ENCODE measurements around the gene PPIA. TPM values are rescaled to one million over a fixed set of nuclear protein-coding genes. Genes with fewer than 3 reads are reported as not detected.

The PPIA gene
- total RNA-seq, 1 experiment from 2014 or later: 2,836 TPM

GRCh38 chr7:44849885-44850544 lies 53.5 kb downstream of the PPIA start:
- H4K20me1 ChIP-seq (ENCODE audit: insufficient read depth): peaks cover 7% of the 10 kb centered on the region; the same call in 1 of the 2 replicates
- no peaks in the 10 kb centered on the region for H3K36me3 ChIP-seq (ENCODE audit: control insufficient read depth in 1 of 2, insufficient read depth in 2 of 2, low read length in 2 of 2)
- RAD21 ChIA-PET (ENCODE audit: low non-redundant PET in 1 of 2, low total read pairs in 2 of 2, uncharacterized antibody in 2 of 2, unreplicated experiment in 2 of 2): no interaction called here
- no peak overlapping the region for H3K4me3 ChIP-seq (replicated peaks in 1 of 2; ENCODE audit: low read depth in 1 of 2, low read length in 2 of 2)
- POLR2A ChIA-PET: no interaction called here
- H3K9me2 ChIP-seq (ENCODE audit: insufficient read depth): no peaks in the 10 kb centered on the region
- BruUV-seq (replicated peaks): no TSS peak
- H3K9me3 ChIP-seq (ENCODE audit: control insufficient read depth in 1 of 2, insufficient read depth in 1 of 2, low read depth in 1 of 2, low read length in 2 of 2): no peaks in the 10 kb centered on the region
- intact Hi-C loops (cut with micrococcal nuclease): loop anchor here (5.0 kb wide), 1 partner anchor 53 kb away; the partner anchor contains the start of gene PPIA
- H3K4me2 ChIP-seq (ENCODE audit: low read length): no peak overlapping the region
- DNase-seq (ENCODE audit: low read depth, low spot score) (no peak), ATAC-seq (no peak)
- no peak overlapping the region for H3K27ac ChIP-seq (ENCODE audit: low read depth, low read length)
- peaks cover 26% of the 10 kb centered on the region for H3K79me2 ChIP-seq (ENCODE audit: insufficient read depth, low read length)
- no peaks in the 10 kb centered on the region for H3K27me3 ChIP-seq (ENCODE audit: insufficient read depth, low read length)
- CTCF ChIA-PET: no interaction called here
- H2AFZ ChIP-seq (ENCODE audit: low read depth, low read length, poor library complexity, severe bottlenecking): no peak overlapping the region
- no peak for TF ChIP-seq SIN3A (IDR thresholded peaks at IDR 0.05; ENCODE audit: low read depth)
- no peak for TF ChIP-seq SRF (IDR thresholded peaks at IDR 0.05; ENCODE audit: low read depth)
- no peak for TF ChIP-seq JUND (IDR thresholded peaks at IDR 0.05)
- no peak for TF ChIP-seq ELF1 (IDR thresholded peaks at IDR 0.05; ENCODE audit: borderline replicate concordance, low read depth)
- no peak for TF ChIP-seq FOSL1 (IDR thresholded peaks at IDR 0.05; ENCODE audit: low read depth)
- TF ChIP-seq, protein P1, sequence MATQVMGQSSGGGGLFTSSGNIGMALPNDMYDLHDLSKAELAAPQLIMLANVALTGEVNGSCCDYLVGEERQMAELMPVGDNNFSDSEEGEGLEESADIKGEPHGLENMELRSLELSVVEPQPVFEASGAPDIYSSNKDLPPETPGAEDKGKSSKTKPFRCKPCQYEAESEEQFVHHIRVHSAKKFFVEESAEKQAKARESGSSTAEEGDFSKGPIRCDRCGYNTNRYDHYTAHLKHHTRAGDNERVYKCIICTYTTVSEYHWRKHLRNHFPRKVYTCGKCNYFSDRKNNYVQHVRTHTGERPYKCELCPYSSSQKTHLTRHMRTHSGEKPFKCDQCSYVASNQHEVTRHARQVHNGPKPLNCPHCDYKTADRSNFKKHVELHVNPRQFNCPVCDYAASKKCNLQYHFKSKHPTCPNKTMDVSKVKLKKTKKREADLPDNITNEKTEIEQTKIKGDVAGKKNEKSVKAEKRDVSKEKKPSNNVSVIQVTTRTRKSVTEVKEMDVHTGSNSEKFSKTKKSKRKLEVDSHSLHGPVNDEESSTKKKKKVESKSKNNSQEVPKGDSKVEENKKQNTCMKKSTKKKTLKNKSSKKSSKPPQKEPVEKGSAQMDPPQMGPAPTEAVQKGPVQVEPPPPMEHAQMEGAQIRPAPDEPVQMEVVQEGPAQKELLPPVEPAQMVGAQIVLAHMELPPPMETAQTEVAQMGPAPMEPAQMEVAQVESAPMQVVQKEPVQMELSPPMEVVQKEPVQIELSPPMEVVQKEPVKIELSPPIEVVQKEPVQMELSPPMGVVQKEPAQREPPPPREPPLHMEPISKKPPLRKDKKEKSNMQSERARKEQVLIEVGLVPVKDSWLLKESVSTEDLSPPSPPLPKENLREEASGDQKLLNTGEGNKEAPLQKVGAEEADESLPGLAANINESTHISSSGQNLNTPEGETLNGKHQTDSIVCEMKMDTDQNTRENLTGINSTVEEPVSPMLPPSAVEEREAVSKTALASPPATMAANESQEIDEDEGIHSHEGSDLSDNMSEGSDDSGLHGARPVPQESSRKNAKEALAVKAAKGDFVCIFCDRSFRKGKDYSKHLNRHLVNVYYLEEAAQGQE (IDR thresholded peaks at IDR 0.05; ENCODE audit: low read depth): no peak
- TF ChIP-seq, protein P2, sequence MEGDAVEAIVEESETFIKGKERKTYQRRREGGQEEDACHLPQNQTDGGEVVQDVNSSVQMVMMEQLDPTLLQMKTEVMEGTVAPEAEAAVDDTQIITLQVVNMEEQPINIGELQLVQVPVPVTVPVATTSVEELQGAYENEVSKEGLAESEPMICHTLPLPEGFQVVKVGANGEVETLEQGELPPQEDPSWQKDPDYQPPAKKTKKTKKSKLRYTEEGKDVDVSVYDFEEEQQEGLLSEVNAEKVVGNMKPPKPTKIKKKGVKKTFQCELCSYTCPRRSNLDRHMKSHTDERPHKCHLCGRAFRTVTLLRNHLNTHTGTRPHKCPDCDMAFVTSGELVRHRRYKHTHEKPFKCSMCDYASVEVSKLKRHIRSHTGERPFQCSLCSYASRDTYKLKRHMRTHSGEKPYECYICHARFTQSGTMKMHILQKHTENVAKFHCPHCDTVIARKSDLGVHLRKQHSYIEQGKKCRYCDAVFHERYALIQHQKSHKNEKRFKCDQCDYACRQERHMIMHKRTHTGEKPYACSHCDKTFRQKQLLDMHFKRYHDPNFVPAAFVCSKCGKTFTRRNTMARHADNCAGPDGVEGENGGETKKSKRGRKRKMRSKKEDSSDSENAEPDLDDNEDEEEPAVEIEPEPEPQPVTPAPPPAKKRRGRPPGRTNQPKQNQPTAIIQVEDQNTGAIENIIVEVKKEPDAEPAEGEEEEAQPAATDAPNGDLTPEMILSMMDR (IDR thresholded peaks at IDR 0.05 in 2 of 3, conservative IDR thresholded peaks at IDR 0.05 in 1 of 3; ENCODE audit: borderline replicate concordance in 1 of 3, insufficient read depth in 1 of 3, low read depth in 2 of 3, low read length in 2 of 3): no peak
- no peak for TF ChIP-seq EZH2 (IDR thresholded peaks at IDR 0.05)
- no peak for TF ChIP-seq EZH2phosphoT487 (IDR thresholded peaks at IDR 0.05; ENCODE audit: borderline replicate concordance)
- no peak for TF ChIP-seq ZNF274 (IDR thresholded peaks at IDR 0.05; ENCODE audit: low read depth, low read length)
- TF ChIP-seq SP1 (IDR thresholded peaks at IDR 0.05; ENCODE audit: low read depth): no peak
- no peak for TF ChIP-seq CBX3 (IDR thresholded peaks at IDR 0.05; ENCODE audit: low read depth)
- TF ChIP-seq YY1 (IDR thresholded peaks at IDR 0.05; ENCODE audit: extremely low read depth, insufficient replicate concordance, low read depth, low read length): no peak
- TF ChIP-seq POLR2A (IDR thresholded peaks at IDR 0.05; ENCODE audit: borderline replicate concordance, extremely low read depth, insufficient read depth, insufficient read length): no peak
- TF ChIP-seq ZFX (IDR thresholded peaks at IDR 0.05): no peak
- no peak; the same call in 1 of the 2 replicates for TF ChIP-seq POLR2AphosphoS5 (IDR thresholded peaks at IDR 0.05; ENCODE audit: low read depth, low read length)
- no peak for TF ChIP-seq ZBTB33 (IDR thresholded peaks at IDR 0.05; ENCODE audit: extremely low read depth, insufficient replicate concordance, low read length)
- TF ChIP-seq RAD21 (IDR thresholded peaks at IDR 0.05; ENCODE audit: low read depth): no peak
- no peak overlapping the region for H3K9ac ChIP-seq (ENCODE audit: low read length)
- peaks cover 5 to 45% of the 10 kb centered on the region in 2 experiments; a peak in 3 of 4 replicates for H3K4me1 ChIP-seq (ENCODE audit: control insufficient read depth in 1 of 2, insufficient read depth in 2 of 2, low read length in 2 of 2)

Data from HCT116 (cell line).